ENCODE data around the gene PRAME. TPM values are rescaled to one million over a fixed set of nuclear protein-coding genes. Genes with fewer than 3 reads are reported as not detected.

PRAME gene
- total RNA-seq, 1 experiment from 2014 or later, result 2.6 TPM

DNA sequence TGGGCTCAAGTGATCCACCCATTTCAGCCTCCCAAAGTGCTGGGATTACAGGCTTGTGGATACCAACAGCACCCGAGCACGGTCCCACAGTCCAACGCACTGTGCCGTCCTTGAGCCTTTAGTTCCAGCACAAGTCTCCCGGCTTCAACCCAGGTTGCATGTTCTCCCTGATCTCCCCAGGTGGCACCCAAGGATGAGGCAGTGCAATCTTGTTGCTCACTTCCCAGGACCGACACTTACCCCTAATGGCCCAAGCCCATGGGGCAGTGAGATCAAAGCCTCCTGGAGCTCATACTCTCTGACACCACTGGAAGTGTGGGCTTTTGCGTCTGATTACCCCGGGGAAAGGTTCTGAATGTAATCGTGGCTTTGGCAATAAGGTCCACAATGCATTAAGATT lies 3.5 kb downstream of the PRAME start:
- in situ Hi-C loops (cut with HindIII; ENCODE audit: low sequenced_read_pairs), result no loop called here
- no peak for DNase-seq (ENCODE audit: low spot score)

DNA sequence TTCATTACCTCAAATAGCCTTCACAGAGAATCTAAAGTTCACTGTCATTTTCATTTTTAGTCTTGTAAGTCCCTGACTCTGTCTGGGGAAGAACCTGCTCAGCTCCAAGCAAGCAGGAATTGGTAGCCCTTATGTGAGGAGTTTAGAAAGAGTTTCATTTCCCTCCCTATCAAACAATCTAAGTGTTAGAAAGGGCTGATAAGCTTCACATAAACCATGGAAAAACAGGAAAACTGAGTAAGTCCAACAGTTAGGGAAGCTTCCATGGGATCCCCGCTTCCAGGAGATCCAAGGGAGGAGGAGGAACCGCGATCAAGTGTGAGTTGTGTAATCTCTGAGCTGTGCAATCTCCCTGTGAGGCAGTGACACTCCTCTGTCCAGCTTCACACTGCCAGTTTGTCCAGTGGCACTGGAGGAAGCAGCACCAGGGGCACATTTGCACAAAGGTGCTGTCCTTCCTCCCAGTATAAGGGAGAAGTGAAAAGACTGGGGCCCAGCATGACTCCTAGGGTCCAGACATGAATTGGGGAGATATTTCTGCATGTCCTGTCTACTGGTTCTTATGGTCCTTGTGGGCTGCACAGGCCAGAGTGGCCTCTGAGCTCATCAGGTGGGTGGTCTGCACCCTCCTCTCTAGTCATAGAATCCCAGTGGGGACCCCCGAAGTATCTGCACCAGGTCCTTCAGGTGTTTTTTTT lies 4.3 kb downstream of the PRAME start:
- DNase-seq (ENCODE audit: low spot score), result no peak
- in situ Hi-C loops (cut with HindIII; ENCODE audit: low sequenced_read_pairs), result no loop called here

DNA sequence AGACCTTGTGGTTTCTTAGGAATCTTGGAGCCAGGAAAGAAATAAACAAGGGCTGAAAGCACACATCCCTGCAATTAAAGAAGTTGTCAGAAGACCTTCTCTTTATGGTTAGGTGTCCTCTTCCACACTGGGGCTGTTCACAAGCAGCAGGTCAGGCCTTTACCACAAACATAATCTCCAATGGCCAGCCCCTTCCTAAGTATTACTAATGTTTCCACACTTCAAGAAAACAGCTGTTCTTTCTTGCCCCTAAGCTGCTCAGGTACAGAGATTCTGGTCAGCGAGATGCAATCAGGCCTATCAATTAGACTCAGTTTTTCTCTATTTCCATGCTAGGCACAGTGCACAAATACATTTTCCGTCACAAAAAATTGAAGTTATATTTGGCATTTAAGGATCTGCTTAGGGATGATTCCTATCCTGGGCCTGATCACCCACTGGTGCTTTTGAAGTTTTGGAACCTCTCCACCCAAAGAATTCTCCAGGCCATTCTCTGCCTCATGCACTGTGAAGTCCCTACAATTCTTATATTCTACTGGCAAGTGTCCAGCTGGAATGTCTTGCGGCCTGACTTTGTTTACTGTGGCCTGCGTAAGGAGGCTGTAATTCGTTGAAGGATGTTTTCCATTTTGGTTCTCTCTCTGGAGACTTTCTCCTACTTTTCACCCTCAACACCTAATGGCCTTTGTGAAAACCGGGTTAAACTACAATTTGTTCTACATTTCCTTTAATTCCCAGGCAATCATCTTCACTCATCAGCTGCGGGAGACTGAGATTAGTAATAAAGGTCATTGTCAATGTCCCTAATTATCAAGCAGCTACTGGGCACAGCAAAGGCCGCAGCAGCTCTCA lies 5.1 kb downstream of the PRAME start:
- in situ Hi-C loops (cut with HindIII; ENCODE audit: low sequenced_read_pairs), result no loop called here
- no peak for DNase-seq (ENCODE audit: low spot score)

DNA sequence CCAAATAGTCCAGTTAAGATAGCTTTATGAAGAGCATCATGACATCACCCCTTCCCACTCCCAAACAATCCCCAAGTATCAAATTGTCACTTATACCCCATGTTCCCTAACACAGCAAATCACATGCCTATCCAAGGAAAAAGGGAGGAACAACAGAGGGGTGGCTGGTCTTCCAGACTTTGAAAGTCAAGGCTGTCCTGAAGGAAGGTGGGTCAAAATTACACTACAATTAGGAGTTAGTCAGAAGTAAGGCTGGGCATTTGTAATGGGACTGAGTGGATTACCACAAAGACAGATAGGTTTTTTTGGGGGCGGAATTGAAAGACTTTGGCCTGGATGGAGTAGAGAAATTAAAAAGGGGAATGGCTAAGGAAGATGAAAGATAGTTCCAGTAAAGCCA lies 5.9 kb downstream of the PRAME start:
- in situ Hi-C loops (cut with HindIII; ENCODE audit: low sequenced_read_pairs), result no loop called here

DNA sequence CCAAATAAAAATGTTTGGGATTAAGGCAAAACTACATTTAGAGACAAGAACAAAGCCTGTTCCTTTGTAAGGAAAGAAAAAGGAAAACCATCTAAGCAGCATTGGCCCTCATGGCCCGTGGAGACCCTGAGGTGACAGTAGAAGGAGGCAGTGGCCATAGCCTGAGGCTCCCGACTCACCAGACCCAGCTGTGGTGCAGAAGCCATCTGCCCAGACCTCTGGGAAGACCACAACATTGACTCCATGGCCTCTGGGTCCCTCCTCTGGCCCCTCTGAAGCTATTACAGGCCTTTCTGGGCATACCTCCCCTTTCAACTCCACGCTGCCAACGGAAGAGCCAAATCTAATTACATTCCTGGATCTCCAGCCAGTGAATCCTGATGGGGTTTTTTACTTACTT lies 6.4 kb downstream of the PRAME start:
- DNase-seq (ENCODE audit: low spot score), result no peak
- in situ Hi-C loops (cut with HindIII; ENCODE audit: low sequenced_read_pairs), result no loop called here

More for the DNA sequence above, 5.9 kb downstream of the PRAME start:
- DNase-seq (ENCODE audit: low spot score), result no peak

DNA sequence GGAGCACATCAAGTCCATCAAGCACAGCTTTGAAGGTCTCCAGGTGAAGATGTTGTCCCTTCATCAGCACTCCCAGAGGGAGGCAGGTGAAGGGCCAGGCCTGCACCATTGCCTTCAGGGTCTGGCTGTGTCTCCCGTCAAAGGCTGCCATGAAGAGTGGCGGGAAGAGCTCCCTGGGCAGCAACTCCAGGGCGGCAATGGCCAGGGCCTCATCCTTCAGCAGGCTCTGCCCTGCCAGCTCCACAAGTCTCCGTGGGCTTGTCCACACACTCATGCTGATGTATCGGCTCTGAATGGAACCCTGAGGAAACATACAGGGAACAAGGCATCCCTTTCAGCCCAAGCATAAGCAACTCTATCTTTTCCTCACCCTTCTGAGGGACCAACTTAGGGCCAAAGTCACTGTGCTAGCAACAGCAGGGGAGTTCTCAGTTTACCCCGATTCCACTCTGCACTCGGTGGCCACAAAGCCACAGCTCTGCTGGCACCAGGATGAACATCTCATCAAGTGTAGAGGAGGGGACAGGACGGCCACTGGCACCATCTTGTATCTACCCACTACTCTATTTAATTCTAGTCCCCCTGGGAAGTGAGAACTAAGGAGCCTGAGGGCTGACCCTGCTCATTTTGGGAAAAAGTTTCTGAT lies 8.2 kb downstream of the PRAME start:
- in situ Hi-C loops (cut with HindIII; ENCODE audit: low sequenced_read_pairs), result no loop called here
- DNase-seq (ENCODE audit: low spot score), result no peak

DNA sequence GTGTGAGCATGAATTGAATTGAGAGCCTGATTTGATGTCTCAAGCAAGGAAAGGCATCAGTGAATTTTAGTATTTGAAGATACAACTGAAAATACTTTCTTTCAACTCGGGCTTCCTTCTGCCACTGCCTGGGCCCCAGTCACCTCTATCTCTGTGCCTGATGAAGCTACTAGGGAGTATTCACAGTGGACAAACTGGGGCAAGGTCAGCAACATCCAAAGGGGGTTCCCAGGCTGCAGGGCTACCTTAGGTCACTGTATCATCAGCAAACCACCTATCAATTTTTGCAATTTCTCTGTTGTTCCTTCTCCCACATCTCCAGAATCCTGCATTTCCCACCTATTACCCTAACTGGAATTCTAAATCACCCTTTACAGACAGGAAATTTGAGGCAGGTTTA lies 10.2 kb downstream of the PRAME start:
- in situ Hi-C loops (cut with HindIII; ENCODE audit: low sequenced_read_pairs), result no loop called here
- no peak for DNase-seq (ENCODE audit: low spot score)

DNA sequence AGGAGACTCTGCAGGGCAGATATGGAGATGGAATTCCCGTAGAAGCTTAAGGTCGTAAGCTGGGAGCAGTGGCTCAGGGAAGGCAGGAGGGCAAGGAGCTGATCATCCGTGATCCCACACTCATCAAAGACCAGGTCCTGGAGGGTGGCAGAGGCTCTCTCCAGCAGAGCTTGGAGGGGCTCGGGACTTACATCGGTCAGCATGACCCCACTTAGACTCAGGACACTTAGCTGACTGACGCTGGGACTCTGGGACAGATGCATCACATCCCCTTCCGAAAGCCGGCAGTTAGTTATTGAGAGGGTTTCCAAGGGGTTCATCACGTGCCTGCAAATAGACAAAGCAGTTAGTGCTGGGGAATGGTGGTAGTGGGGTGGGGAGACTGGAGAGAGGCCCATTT lies 10.7 kb downstream of the PRAME start:
- no peak for DNase-seq (ENCODE audit: low spot score)

DNA sequence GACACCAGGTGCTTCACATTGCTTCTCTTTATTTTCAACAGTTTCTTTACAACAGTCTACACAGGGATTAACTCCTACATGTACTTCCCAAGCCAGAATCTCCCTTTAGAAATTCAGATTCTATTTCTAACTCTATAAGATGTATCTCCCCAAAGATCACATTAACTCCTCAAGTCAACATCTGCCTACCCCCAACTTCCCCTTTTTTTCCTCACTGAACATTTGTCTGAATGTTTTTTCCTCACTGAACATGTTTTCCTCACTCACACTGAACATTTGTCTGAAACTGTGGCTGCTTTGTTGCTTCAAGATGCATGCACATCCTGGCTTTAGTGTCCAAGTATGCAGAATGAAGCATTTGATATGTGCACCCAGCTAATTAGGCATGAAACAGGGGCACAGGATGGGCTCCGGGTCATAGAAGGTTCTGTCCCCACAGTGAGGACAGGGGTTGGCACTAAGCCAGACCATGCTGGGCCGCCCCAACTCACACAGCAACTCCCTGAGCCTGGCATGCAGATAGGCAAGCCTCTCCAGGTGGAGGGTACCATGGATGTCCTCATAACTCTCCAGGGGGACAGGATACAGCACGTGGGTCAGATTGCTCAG lies 11.3 kb downstream of the PRAME start:
- in situ Hi-C loops (cut with HindIII; ENCODE audit: low sequenced_read_pairs), result no loop called here
- no peak for DNase-seq (ENCODE audit: low spot score)

More for the DNA sequence above, 10.7 kb downstream of the PRAME start:
- in situ Hi-C loops (cut with HindIII; ENCODE audit: low sequenced_read_pairs), result no loop called here

DNA sequence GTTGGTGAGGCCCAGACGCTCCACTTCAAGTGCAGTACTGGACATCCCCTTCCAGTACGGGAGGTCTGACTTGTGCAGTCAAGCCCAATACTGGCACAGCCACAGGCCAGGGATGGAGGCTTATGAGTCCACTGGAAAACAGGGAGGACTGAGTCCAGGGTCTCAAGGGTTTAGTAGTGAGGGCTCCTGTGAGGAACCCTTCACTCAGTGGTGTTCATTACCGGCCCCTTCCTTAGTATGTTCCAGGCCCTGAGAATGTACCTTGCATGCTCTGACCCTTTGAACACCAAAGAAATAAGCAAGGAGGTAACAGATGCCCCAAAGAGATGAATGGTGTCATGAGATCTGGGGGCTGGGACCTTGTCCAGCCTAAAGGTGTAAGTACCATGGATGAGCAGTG lies 11.8 kb downstream of the PRAME start:
- no peak for DNase-seq (ENCODE audit: low spot score)
- in situ Hi-C loops (cut with HindIII; ENCODE audit: low sequenced_read_pairs), result no loop called here

DNA sequence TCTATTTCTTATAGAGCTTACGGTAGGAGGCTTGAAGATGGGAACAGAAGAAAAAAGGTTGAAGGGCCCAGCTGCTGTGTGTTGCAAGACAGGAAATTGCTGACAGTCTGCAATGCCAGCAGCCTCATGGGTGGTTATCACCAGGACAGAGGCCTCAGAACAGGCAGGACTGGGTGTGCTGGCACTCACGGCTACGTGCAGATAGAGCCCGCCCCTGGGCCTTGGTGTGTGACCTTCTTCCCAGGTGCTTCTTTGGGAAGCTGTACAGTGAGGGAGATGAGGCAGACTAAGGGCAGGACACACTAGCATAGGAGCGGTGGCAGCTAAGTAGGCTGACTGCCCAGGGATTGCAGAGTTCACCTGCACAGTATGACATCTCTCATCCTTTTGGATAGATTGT lies 12.6 kb downstream of the PRAME start:
- no peak for DNase-seq (ENCODE audit: low spot score)
- in situ Hi-C loops (cut with HindIII; ENCODE audit: low sequenced_read_pairs), result no loop called here

DNA sequence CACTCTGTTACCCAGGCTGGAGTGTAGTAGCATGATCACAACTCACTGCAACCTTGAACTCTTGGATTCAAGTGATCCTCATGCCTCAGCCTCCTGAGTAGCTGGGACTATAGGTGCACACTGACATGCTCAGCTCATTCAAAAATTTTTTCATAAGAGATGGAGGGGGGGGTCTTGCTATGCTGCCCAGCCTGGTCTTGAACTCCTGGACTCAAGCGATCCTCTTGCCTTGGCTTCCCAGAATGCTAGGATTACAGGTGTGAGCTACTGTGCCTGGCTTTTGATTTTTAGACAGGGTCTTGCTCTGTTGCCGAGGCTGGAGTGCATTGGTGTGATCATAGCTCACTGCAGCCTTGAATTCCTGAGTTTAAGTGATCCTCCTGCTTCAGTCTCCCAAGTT lies 14.0 kb downstream of the PRAME start:
- in situ Hi-C loops (cut with HindIII; ENCODE audit: low sequenced_read_pairs), result no loop called here
- no peak for DNase-seq (ENCODE audit: low spot score)

DNA sequence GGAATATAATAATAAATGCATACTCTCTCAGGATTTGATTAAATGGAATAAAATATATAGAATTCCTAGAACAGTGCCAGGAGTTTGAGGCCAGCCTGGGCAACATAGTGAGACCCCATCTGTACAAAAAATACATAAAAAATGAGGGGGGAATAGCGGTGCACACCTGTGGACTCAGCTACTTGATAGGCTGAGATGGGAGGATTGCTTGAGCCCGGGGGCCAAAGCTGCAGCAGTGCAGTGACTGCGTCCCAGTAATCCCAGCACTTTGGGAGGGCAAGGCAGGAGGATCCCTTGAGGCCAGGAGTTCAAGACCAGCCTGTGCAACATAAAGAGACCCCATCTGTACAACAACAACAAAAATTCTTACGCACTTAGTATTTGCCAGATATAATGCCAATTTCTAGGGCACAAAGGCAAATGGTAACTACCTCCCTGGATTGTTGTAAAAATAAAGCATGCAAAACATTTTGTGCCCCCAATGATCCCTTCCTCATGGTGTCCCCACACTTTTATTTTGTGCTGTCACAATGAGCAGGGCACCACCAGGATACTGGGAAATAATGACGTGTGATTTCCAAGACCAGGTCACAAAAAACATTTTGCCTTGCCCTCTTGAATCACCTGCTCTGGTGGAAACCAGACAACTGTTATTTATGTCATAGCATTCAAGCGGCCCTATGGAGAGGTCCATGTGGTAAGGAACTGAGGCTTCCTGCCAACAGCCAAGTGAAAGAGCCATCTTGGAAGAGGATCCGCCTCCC lies 20.7 kb downstream of the PRAME start:
- DNase-seq (ENCODE audit: low spot score), result no peak
- in situ Hi-C loops (cut with HindIII; ENCODE audit: low sequenced_read_pairs), result no loop called here

DNA sequence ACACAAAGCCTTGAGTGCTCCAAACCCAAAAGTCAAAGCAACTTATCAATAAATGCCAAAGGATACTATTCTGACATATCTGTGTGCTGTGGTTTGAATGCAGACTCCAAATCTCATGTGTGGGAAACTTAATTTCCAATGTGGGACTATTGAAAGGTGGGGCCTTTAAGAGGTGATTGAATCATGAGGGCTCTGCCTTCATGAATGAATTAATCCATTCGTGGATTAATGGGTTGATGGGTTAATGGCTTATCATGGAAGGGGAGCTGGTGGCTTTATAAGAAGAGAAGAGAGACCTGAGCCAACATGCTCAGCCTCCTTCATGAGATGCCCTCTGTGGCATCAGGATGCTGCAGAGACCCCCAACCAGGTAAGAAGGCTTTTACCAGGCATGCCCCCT lies 22.1 kb downstream of the PRAME start:
- no peak for DNase-seq (ENCODE audit: low spot score)
- in situ Hi-C loops (cut with HindIII; ENCODE audit: low sequenced_read_pairs), result no loop called here

DNA sequence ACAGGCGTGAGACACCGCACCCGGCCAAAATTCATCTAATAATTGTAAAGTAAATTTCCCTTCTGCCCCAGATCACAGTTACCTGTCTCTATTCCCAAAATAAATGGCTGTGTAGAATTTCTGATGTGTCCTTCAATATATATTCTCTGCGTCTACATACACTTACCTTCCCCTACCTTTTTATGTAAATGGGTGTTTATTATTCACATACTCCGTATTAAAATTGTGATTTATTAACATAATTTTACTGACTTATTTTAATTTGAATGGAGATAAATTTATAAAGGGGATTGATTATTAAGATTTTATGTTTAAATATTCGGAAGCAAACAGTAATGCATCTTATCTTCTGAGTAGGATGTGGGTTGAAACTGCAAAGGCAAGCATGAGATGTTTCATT lies 22.6 kb downstream of the PRAME start:
- in situ Hi-C loops (cut with HindIII; ENCODE audit: low sequenced_read_pairs), result no loop called here
- no peak for DNase-seq (ENCODE audit: low spot score)

DNA sequence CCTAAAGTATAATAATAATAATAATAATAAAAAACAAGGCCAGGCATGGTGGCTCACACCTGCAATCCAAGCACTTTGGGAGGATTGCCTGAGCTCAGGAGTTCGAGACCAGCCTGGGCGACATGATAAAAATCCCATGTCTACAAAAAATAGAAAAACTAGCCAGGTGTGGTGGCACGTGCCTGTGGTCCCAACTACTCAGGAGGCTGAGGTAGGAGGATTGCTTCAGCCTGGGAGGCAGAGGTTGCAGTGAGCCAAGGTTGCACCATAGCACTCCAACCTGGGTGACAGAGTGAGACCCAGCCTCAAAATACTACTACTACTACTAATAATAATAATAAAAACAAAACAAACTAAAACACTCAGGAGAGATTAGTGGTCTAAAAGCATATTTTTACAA lies 23.4 kb downstream of the PRAME start:
- DNase-seq (ENCODE audit: low spot score), result no peak
- in situ Hi-C loops (cut with HindIII; ENCODE audit: low sequenced_read_pairs), result no loop called here

DNA sequence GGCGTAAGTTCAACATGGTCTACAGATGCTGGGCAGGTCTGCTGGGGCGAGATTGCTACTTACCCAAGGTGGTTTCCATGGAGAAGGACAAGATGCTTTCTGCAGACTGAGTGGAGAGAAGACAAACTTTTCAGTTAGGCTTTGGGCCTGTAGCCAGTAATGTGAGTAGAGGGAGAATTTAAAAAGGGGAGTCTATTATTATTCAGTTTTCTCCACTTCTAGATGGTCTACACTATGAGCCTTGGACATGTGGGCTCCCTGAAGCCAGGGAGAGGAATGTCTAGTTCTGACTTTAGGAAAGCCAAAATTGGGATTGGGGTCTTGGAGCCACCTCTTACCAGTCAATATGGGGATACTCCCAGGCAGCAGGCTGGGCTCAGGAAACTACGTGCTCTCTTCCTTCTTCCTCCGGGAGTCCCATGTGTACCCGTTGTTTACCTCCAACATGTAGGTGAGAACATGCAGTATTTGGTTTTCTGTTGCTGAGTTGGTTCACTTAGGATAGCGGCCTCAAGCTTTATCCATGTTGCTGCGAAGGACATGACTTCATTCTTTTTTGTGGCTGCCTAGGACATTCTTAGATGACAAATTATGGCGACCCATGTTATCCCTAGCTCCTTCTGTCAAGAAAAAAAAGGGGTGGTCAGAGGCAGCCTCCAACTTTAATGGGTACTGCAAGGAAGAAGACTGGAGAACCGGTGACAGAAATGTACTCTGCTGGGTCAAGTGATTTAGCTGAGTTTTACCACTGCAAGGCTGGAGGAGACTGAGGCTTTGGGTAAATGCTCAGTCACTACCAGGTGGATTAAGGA lies 24.3 kb downstream of the PRAME start:
- in situ Hi-C loops (cut with HindIII; ENCODE audit: low sequenced_read_pairs), result no loop called here
- DNase-seq (ENCODE audit: low spot score), result no peak

DNA sequence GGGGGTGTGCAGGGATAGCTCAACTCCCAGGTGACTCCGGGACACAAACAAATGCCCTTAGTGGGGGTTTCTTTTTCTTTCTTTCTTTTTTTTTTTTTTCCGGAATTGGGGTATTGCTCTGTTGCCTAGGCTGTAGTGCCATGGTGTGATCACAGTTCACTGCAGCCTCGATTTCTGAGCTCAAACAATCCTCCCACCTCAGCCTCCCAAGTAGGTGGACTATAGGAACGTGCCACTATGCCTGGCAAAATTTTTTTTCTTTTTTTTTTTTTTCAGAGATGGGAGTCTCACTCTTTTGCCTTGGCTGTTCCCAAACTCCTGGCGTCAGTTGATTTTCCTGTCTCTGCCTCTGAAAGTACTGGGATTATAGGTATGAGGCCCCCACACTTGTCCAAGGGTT lies 25.2 kb downstream of the PRAME start:
- in situ Hi-C loops (cut with HindIII; ENCODE audit: low sequenced_read_pairs), result no loop called here
- DNase-seq (ENCODE audit: low spot score), result no peak
